Measurements from ENCODE around the gene SH2D1B. TPM values are rescaled to one million over a fixed set of nuclear protein-coding genes. Genes with fewer than 3 reads are reported as not detected.

The SH2D1B gene, protein sequence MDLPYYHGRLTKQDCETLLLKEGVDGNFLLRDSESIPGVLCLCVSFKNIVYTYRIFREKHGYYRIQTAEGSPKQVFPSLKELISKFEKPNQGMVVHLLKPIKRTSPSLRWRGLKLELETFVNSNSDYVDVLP
- not detected for total RNA-seq

DNA sequence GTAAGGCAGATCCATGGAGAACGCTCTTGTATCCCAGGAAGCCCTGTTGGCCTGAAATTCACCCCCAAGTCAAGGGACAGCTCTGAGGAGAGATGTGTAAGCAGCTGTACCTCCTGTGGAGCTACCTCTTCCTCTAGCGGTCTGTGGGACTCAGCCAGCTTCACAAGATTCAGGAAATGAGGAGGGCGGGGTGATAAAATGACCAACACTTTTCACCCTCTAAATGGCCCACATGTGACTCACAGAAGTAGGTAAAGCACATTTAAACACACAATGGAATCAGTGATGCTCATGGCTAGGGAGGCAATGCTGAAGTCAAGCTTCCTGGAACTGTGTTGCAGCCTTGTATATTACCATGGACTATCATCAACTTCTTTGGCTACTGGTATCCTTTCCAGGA lies at the start of gene SH2D1B:
Gene SH2D1B (minus strand): TSS at position 135 of the 400 bp plus-strand sequence. CDS start 120 bp downstream, at position 15.

DNA sequence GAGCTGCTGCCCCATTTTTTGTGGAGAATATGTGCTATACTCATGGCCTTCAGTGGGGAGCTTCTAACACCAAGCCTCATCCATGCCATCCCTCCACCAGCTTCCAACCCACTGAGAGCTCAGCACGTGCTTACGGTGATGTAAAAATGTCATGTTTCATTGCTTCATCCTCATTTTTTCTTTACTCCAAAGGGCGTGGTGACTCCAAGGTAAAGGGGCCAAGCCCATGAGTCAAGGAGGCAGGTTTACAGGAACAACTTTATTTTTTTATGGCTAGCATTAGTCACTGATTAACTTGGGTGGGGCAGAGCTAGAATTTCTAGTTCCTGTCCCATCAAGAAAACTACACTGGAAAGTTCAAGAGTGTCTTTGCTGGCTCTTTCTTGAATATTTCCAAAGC lies 30.6 kb downstream of the SH2D1B start, which contains the start of gene C1orf226:
Gene C1orf226 (plus strand): TSS at position 346 of the 400 bp plus-strand sequence. CDS start 174 bp downstream, outside the sequence.

DNA sequence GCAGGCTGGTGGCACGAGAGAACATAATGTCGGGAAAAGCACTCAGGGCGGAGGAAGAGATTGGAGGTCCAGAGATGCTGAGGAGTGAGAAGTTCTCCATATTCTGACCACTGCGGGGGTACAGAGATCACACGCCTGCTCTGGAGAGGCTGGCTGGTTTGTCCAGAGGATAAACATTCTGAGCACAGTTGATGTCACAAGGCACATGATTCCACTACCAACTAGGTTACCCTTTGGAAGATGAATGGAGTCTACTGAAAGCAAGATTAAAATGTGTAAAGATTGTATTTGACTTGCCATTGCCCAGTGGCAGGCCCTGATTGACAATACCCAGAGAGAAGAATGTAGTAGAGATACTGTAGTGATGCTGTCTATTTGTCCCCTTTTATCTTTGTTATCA lies 35.2 kb downstream of the SH2D1B start, which contains the start of gene SPATA46:
Gene SPATA46 (minus strand): TSS at position 164 of the 400 bp plus-strand sequence. CDS start 64 bp downstream, at position 100.

Other genes starting within 250 kb of the SH2D1B start
- not detected for gene SPATA46, start 35.3 kb downstream of the SH2D1B start, total RNA-seq
- gene C1orf226, start 30.4 kb downstream of the SH2D1B start, total RNA-seq = 7.5 TPM
- gene UHMK1, start 85.7 kb upstream of the SH2D1B start, total RNA-seq = 35.4 TPM
- gene UAP1, start 149.6 kb upstream of the SH2D1B start, total RNA-seq = 38.5 TPM
- gene DDR2, start 220.3 kb upstream of the SH2D1B start, total RNA-seq = 8.5 TPM